Common myeloid progenitor, CD34-positive (primary cell): ENCODE measurements around the gene SPOPL.
"Not testable (repeated sequence)": the region's sequence is repeated elsewhere in the genome, so short reads cannot be mapped to it uniquely, and the experiment has no call there.

Experiments
- CTCF ChIA-PET: fragments of 350-600 bp; sonication (Branson Sonifier 250); formaldehyde crosslinking; loops from one replicate; lab custom pipeline; 2021; ENCODE audit warnings: antibody characterized with exemption; lab: Charles Lee
- POLR2A ChIA-PET: fragments of 350-600 bp; sonication (Branson Sonifier 250); formaldehyde crosslinking; loops from one replicate; lab custom pipeline; 2021; ENCODE audit warnings: antibody characterized with exemption; lab: Charles Lee
- DNase-seq, 3 donors: peaks; one replicate each; pipeline versions ENCODE4 v3.0.0 to v3.0.0-alpha.2; 2013
- H3K27ac ChIP-seq, 2 experiments: 1 replicate in 1 of 2; 2 replicates in 1 of 2; pipeline ENCODE4 v1.7.0; 2013; ENCODE audit warnings: inconsistent platforms in 2 of 2, low read length in 2 of 2, mild to moderate bottlenecking in 2 of 2, low read depth in 1 of 2, moderate library complexity in 1 of 2; ENCODE audit not compliant: severe bottlenecking in 2 of 2, insufficient read depth in 1 of 2, poor library complexity in 1 of 2
- H3K27me3 ChIP-seq, 5 experiments: replicated peaks in 2 of 5; 1 replicate in 3 of 5; 2 replicates in 2 of 5; pipeline versions ENCODE4 v1.6.1 to v1.7.0; 2013; ENCODE audit warnings: low read length in 4 of 5, mild to moderate bottlenecking in 2 of 5, moderate library complexity in 2 of 5, inconsistent platforms in 1 of 5; ENCODE audit not compliant: insufficient read depth in 5 of 5, control insufficient read depth in 4 of 5
- H3K36me3 ChIP-seq, 4 experiments: 1 replicate in 2 of 4; 2 replicates in 2 of 4; pipeline versions ENCODE4 v1.6.1 to v1.7.0; 2013; ENCODE audit warnings: low read length in 3 of 4, control low read depth in 1 of 4, mild to moderate bottlenecking in 1 of 4; ENCODE audit not compliant: control insufficient read depth in 4 of 4, insufficient read depth in 4 of 4
- H3K4me1 ChIP-seq, 4 experiments: 1 replicate in 3 of 4; 2 replicates in 1 of 4; pipeline versions ENCODE4 v1.6.1 to v1.7.1; 2013; ENCODE audit warnings: low read length in 3 of 4, mild to moderate bottlenecking in 3 of 4, control low read depth in 1 of 4, inconsistent platforms in 1 of 4, moderate library complexity in 1 of 4; ENCODE audit not compliant: control insufficient read depth in 4 of 4, insufficient read depth in 4 of 4; ENCODE audit errors: control extremely low read depth in 1 of 4
- H3K4me3 ChIP-seq, 7 experiments: 1 replicate in 4 of 7; 2 replicates in 3 of 7; pipeline versions ENCODE4 v1.5.1 to v1.7.0; 2013; ENCODE audit warnings: mild to moderate bottlenecking in 7 of 7, low read length in 6 of 7, moderate library complexity in 6 of 7, inconsistent platforms in 2 of 7, low read depth in 2 of 7, control low read depth in 1 of 7; ENCODE audit not compliant: insufficient read depth in 4 of 7, control insufficient read depth in 1 of 7; ENCODE audit errors: extremely low read depth in 1 of 7
- H3K9me3 ChIP-seq, 5 experiments: 1 replicate in 4 of 5; 2 replicates in 1 of 5; pipeline versions ENCODE4 v1.6.1 to v1.7.1; 2013; ENCODE audit warnings: low read length in 4 of 5, mild to moderate bottlenecking in 2 of 5, inconsistent platforms in 1 of 5, low read depth in 1 of 5, moderate library complexity in 1 of 5; ENCODE audit not compliant: control insufficient read depth in 4 of 5, insufficient read depth in 2 of 5; ENCODE audit errors: control extremely low read depth in 1 of 5
- WGBS: methylation state at CpG from one replicate; pipeline ENCODE4 v1.1.5; 2013; ENCODE audit not compliant: insufficient coverage; 5-methylcytosine and 5-hydroxymethylcytosine counted together

The SPOPL gene

GRCh38 chr2:138482796-138483195 lies 18.8 kb upstream of the SPOPL start:
- DNase-seq, H3K27ac ChIP-seq, POLR2A ChIA-PET, H3K4me3 ChIP-seq, H3K36me3 ChIP-seq, H3K27me3 ChIP-seq, CTCF ChIA-PET, H3K9me3 ChIP-seq, H3K4me1 ChIP-seq: not testable (repeated sequence)

- no peaks in the 10 kb centered on the region for H3K4me1 ChIP-seq
- no peaks in the 10 kb centered on the region for H3K9me3 ChIP-seq
- CTCF ChIA-PET, result interaction anchor here (1.1 kb wide), 1 partner anchor 10 kb away, joined by 3 read pairs; no protein-coding TSS in a partner anchor
- H3K27ac ChIP-seq, result no peak overlapping the region
- POLR2A ChIA-PET, result no interaction called here
- H3K27me3 ChIP-seq, result no peaks in the 10 kb centered on the region
- no peak overlapping the region for H3K4me3 ChIP-seq
- DNase-seq, result no peak
- no peaks in the 10 kb centered on the region for H3K36me3 ChIP-seq
Measured at GRCh38 chr2:138485019-138485418, 16.6 kb upstream of the SPOPL start.

- Histone ChIP-seq H3K4me3 (no peak overlapping the region), H3K27ac (no peak overlapping the region), H3K9me3 (no peaks in the 10 kb centered on the region), H3K4me1 (no peaks in the 10 kb centered on the region), H3K27me3 (no peaks in the 10 kb centered on the region), H3K36me3 (no peaks in the 10 kb centered on the region)
- POLR2A ChIA-PET, result no interaction called here
- peak in 1 of 3 donors; percentile 12 for DNase-seq
- CTCF ChIA-PET, result interaction anchor here (0.6 to 1.6 kb wide), 3 partner anchors 11 to 47 kb away, joined by 3 to 6 read pairs (median 3); no protein-coding TSS in a partner anchor
- WGBS, result 67% methylated on average over 2 of the region's 2 CpGs
Measured at GRCh38 chr2:138486363-138487198, 15.0 kb upstream of the SPOPL start.

GRCh38 chr2:138490673-138491494 lies 10.7 kb upstream of the SPOPL start:
- ChIA-PET CTCF (interaction anchor here (1.0 kb wide), 1 partner anchor 14 kb away, joined by 3 read pairs; no protein-coding TSS in a partner anchor), POLR2A (no interaction called here)
- no peaks in the 10 kb centered on the region for H3K9me3 ChIP-seq
- no peaks in the 10 kb centered on the region for H3K4me1 ChIP-seq
- DNase-seq, result no peak
- no peak overlapping the region for H3K27ac ChIP-seq
- H3K27me3 ChIP-seq, result no peaks in the 10 kb centered on the region
- H3K4me3 ChIP-seq, result no peak overlapping the region
- peaks cover 0 to 4% (median 1%) of the 10 kb centered on the region in 4 experiments for H3K36me3 ChIP-seq
- WGBS, result 100% methylated on average over 1 of the region's 4 CpGs

DNA sequence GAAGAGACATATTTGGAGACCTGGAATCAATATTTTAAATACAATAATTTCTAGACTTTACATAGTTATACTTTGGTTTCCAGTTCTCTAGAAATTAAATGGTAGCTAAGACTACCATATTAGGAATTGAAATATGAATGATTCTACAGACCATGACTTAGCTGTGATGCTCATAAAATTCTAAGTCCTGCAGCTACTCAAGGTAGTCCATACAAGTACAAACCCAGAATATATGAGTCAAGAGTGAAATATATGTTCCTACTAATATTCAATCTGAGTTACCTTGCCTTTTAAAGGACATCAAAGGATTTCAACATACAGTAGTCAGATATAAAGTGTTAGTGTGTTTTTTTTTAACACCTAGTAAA lies 10.1 kb upstream of the SPOPL start:
- ChIA-PET POLR2A (no interaction called here), CTCF (interaction anchor here (1.0 kb wide), 1 partner anchor 15 kb away, joined by 3 read pairs; no protein-coding TSS in a partner anchor)
- Histone ChIP-seq H3K36me3 (peaks cover 0 to 5% (median 3%) of the 10 kb centered on the region in 4 experiments), H3K4me3 (no peak overlapping the region), H3K27ac (no peak overlapping the region), H3K4me1 (no peaks in the 10 kb centered on the region), H3K27me3 (no peaks in the 10 kb centered on the region), H3K9me3 (no peaks in the 10 kb centered on the region)
- no peak for DNase-seq

DNA sequence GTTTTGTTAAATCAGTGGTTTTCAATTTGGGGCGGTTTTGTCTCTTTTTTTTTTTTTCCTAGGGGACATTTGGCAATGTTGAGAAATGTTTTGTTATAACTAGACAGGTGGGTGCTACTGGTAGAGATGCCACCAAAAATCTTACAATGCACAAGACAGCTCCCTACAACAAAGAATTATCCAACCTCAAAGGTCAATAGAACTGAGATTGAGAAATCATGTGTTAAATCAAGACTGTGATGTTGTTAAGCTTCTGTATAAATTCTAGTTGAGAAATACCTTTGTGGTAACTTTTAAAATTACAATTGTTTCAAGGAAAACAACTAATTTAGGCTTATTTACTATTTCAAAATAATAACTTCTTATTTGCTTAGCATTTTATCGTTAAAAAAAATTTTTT lies 9.4 kb upstream of the SPOPL start:
- POLR2A ChIA-PET, result no interaction called here

GRCh38 chr2:138493334-138493733 lies 8.2 kb upstream of the SPOPL start:
- Histone ChIP-seq H3K27ac (no peak overlapping the region), H3K9me3 (no peaks in the 10 kb centered on the region), H3K4me3 (no peak overlapping the region), H3K36me3 (peaks cover 0 to 5% (median 3%) of the 10 kb centered on the region in 4 experiments), H3K4me1 (no peaks in the 10 kb centered on the region), H3K27me3 (no peaks in the 10 kb centered on the region)
- WGBS, result 100% methylated on average over 2 of the region's 4 CpGs
- POLR2A ChIA-PET, result interaction anchor here (0.6 kb wide), 1 partner anchor 19 kb away, joined by 5 read pairs; no protein-coding TSS in a partner anchor
- CTCF ChIA-PET, result no interaction called here
- no peak for DNase-seq

More for the DNA sequence above, 9.4 kb upstream of the SPOPL start:
- CTCF ChIA-PET, result interaction anchor here (1.0 kb wide), 1 partner anchor 15 kb away, joined by 3 read pairs; no protein-coding TSS in a partner anchor
- H3K4me3 ChIP-seq, result no peak overlapping the region
- H3K27ac ChIP-seq, result no peak overlapping the region
- H3K27me3 ChIP-seq, result no peaks in the 10 kb centered on the region
- no peaks in the 10 kb centered on the region for H3K9me3 ChIP-seq
- peaks cover 0 to 5% (median 3%) of the 10 kb centered on the region in 4 experiments for H3K36me3 ChIP-seq
- DNase-seq, result no peak
- H3K4me1 ChIP-seq, result no peaks in the 10 kb centered on the region
- no CpG with 5 or more reads among the region's 2 CpGs for WGBS
